Stimulated activated CD8-positive, alpha-beta memory T cell treated with anti-CD3 and anti-CD28 coated beads, Interleukin-2, amount 100 ng/mL, for 48 hours (primary cell): ENCODE measurements around the gene CFAP53.
A peak's percentile ranks its signal among the peaks of the same experiment; 100 is the strongest.

Experiments
- DNase-seq, 2 donors: peaks; one replicate each; pipeline ENCODE4 v3.0.0-alpha.2; 2020; ENCODE audit warnings: low read depth in 2 of 2

CFAP53 gene

GRCh38 chr18:50287441-50288347 is 21.4 kb upstream of the CFAP53 start, which contains the start of gene CXXC1:
TSS of gene CXXC1 (minus strand) at chr18:50287692. CDS start at chr18:50287589, 103 bp downstream.
- peak; percentile 91 to 94 for DNase-seq

- DNase-seq = no peak
Measured at GRCh38 chr18:50287028-50287440, 20.7 kb upstream of the CFAP53 start.

GRCh38 chr18:50286391-50287027 is 20.2 kb upstream of the CFAP53 start:
- peak in 1 of 2 donors; percentile 37 for DNase-seq

GRCh38 chr18:50285631-50286321 is 19.5 kb upstream of the CFAP53 start:
- DNase-seq = no peak

GRCh38 chr18:50285071-50285470 is 18.8 kb upstream of the CFAP53 start:
- no peak for DNase-seq

- no peak for DNase-seq
Measured at GRCh38 chr18:50284255-50284885, 18.1 kb upstream of the CFAP53 start.

GRCh38 chr18:50283469-50284209 is 17.3 kb upstream of the CFAP53 start:
- no peak for DNase-seq

- DNase-seq = no peak
Measured at GRCh38 chr18:50282521-50283335, 16.4 kb upstream of the CFAP53 start.

GRCh38 chr18:50281972-50282520 is 15.8 kb upstream of the CFAP53 start:
- no peak for DNase-seq

GRCh38 chr18:50281295-50281971 is 15.1 kb upstream of the CFAP53 start, which contains the start of gene MBD1:
TSS of gene MBD1 (minus strand) at chr18:50281523. CDS start at chr18:50279992, 1,531 bp downstream.
- peak; percentile 92 for DNase-seq

- DNase-seq = no peak
Measured at GRCh38 chr18:50280707-50281294, 14.5 kb upstream of the CFAP53 start.

GRCh38 chr18:50279752-50280151 is 13.5 kb upstream of the CFAP53 start:
- DNase-seq = no peak

GRCh38 chr18:50277942-50278341 is 11.6 kb upstream of the CFAP53 start:
- no peak for DNase-seq

- no peak for DNase-seq
Measured at GRCh38 chr18:50276452-50276851, 10.2 kb upstream of the CFAP53 start.

- no peak for DNase-seq
Measured at GRCh38 chr18:50275503-50276036, 9.3 kb upstream of the CFAP53 start.

- DNase-seq = no peak
Measured at GRCh38 chr18:50274941-50275340, 8.6 kb upstream of the CFAP53 start.

- DNase-seq = no peak
Measured at GRCh38 chr18:50274044-50274442, 7.7 kb upstream of the CFAP53 start.

GRCh38 chr18:50273203-50274043 is 7.1 kb upstream of the CFAP53 start:
- no peak for DNase-seq
